Fibroblast of mammary gland (primary cell): Measurements from ENCODE around the gene FTO.
"Not testable (repeated sequence)": the region's sequence is repeated elsewhere in the genome, so short reads cannot be mapped to it uniquely, and the experiment has no call there.

Source experiments
- DNase-seq: peaks from one replicate; pipeline ENCODE4 v3.0.0-alpha.2; 2010; ENCODE audit warnings: low read depth
- H3K4me3 ChIP-seq: 2 replicates; pipeline ENCODE4 v1.5.1; 2011; ENCODE audit warnings: low read depth, mild to moderate bottlenecking, low read length, moderate library complexity; ENCODE audit not compliant: control insufficient read depth
- CTCF ChIP-seq: conservative IDR thresholded peaks from 2 replicates; pipeline ENCODE4 v1.5.1; 2011; ENCODE audit warnings: low read depth, low read length, inconsistent platforms; ENCODE audit not compliant: control insufficient read depth, insufficient read depth

Gene FTO

GRCh38 chr16:53878216-53878615, 174.3 kb downstream of the FTO start:
- no peak overlapping the region for H3K4me3 ChIP-seq
- no peak for DNase-seq
- TF ChIP-seq CTCF = no peak

- peak; percentile 90 for DNase-seq
- TF ChIP-seq CTCF = no peak
- H3K4me3 ChIP-seq = no peak overlapping the region
Observed at GRCh38 chr16:53881371-53881770, 177.4 kb downstream of the FTO start.

- no peak for DNase-seq
- peak; percentile 5 for TF ChIP-seq CTCF
- H3K4me3 ChIP-seq = no peak overlapping the region
Observed at GRCh38 chr16:53882310-53882709, 178.4 kb downstream of the FTO start.

- DNase-seq = peak; percentile 19
- TF ChIP-seq CTCF = no peak
- no peak overlapping the region for H3K4me3 ChIP-seq
Observed at GRCh38 chr16:53884748-53885147, 180.8 kb downstream of the FTO start.

- no peak overlapping the region for H3K4me3 ChIP-seq
- no peak for TF ChIP-seq CTCF
- no peak for DNase-seq
Observed at GRCh38 chr16:53886482-53887378, 182.8 kb downstream of the FTO start.

- no peak overlapping the region for H3K4me3 ChIP-seq
- TF ChIP-seq CTCF = no peak
- no peak for DNase-seq
Observed at GRCh38 chr16:53888222-53888621, 184.3 kb downstream of the FTO start.

GRCh38 chr16:53890877-53891276, 186.9 kb downstream of the FTO start:
- not testable (repeated sequence) for H3K4me3 ChIP-seq, DNase-seq
